RCC 7860 (cell line): ENCODE measurements around the gene DBNL.
"Not testable (repeated sequence)": the region's sequence is repeated elsewhere in the genome, so short reads cannot be mapped to it uniquely, and the experiment has no call there.

Experiments used
- DNase-seq: peaks from one replicate; pipeline ENCODE4 v3.0.0-alpha.2; 2015; ENCODE audit warnings: low spot score
- FAIRE-seq: peaks from 2 replicates; lab custom pipeline; 2012; peaks lifted over from hg19 to GRCh38; lab: Jason Lieb, UNC

Gene DBNL

GRCh38 chr7:44040493-44040891, 4.0 kb upstream of the DBNL start:
- not testable (repeated sequence) for FAIRE-seq, DNase-seq

GRCh38 chr7:44042221-44042620, 2.3 kb upstream of the DBNL start:
- FAIRE-seq = no peak

GRCh38 chr7:44043902-44044301, 600 bp upstream of the DBNL start:
- FAIRE-seq = no peak
- DNase-seq = no peak

More at GRCh38 chr7:44042221-44042620, 2.3 kb upstream of the DBNL start:
- no peak for DNase-seq

GRCh38 chr7:44045226-44046014, 918 bp downstream of the DBNL start:
- DNase-seq (no peak), FAIRE-seq (no peak)

- no peak for FAIRE-seq
- no peak for DNase-seq
These were observed 2.0 kb downstream of the DBNL start for GRCh38 chr7:44046321-44047061.

- DNase-seq (no peak), FAIRE-seq (no peak)
These were observed 3.7 kb downstream of the DBNL start for GRCh38 chr7:44048031-44048795.

- no peak for FAIRE-seq
- DNase-seq = no peak
These were observed 5.8 kb downstream of the DBNL start for GRCh38 chr7:44050121-44050914.

GRCh38 chr7:44050915-44051560, 6.5 kb downstream of the DBNL start:
- FAIRE-seq (no peak), DNase-seq (no peak)

GRCh38 chr7:44051611-44052220, 7.2 kb downstream of the DBNL start:
- FAIRE-seq = no peak

GRCh38 chr7:44052771-44053365, 8.4 kb downstream of the DBNL start:
- FAIRE-seq = no peak
- DNase-seq = no peak

More at GRCh38 chr7:44051611-44052220, 7.2 kb downstream of the DBNL start:
- DNase-seq = no peak

- FAIRE-seq (no peak), DNase-seq (no peak)
These were observed 12.2 kb downstream of the DBNL start for GRCh38 chr7:44056681-44057080.

- DNase-seq (no peak), FAIRE-seq (no peak)
These were observed 12.8 kb downstream of the DBNL start for GRCh38 chr7:44057181-44057848.

- DNase-seq (no peak), FAIRE-seq (no peak)
These were observed 13.6 kb downstream of the DBNL start for GRCh38 chr7:44057849-44058758.

GRCh38 chr7:44058759-44059218, 14.3 kb downstream of the DBNL start:
- no peak for FAIRE-seq
- no peak for DNase-seq

GRCh38 chr7:44059219-44060090, 15.0 kb downstream of the DBNL start:
- DNase-seq (no peak), FAIRE-seq (no peak)

- FAIRE-seq (no peak), DNase-seq (no peak)
These were observed 15.8 kb downstream of the DBNL start for GRCh38 chr7:44060091-44060947.
